ENCODE results near the gene COMMD1. TPM values are rescaled to one million over a fixed set of nuclear protein-coding genes. Genes with fewer than 3 reads are reported as not detected.

COMMD1 gene
- total RNA-seq, 4 donors from 2014 or later = 76.0 to 132 (median 100) TPM

DNA sequence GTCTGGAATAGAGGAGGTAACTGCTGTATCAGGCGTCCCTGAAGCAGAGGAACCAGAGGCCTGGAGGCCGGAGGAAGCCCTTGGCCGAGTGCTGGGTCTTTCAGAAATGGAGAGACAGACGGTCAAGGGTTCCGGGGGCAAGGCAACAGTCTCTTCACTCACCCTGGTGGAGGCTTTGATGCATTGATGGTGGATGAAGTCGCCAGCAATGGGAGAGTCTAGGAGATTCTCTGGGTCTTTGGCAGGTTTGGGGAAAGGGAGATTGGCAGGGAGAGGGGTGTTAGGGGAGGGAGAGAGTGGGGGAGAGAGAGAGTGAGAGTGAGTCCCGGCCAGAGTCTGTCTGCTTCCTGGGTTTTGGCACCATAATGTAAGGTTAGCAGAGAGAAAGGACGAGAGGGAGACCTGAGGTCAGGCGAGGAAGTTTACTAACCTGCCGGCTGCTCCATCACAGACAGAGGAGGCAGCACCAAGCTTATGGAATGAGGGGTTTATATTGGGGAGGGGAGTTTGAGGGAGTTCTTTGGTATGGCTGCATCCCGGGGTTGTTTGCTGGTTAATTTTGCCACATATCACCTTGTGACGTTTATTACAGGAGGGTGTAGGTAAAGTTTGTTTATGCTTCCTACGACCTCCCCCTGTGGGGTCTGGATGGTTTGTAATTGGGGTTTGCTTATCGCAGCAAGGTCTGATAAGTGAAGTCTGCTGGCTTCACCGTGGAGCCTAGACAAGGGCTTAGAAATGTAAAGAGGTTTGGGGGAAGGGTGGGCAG, 19.6 kb downstream of the COMMD1 start:
- Histone ChIP-seq H3K27ac (no peak overlapping the region), H3K36me3 (no peaks in the 10 kb centered on the region), H3K4me1 (peaks cover 14 to 18% of the 10 kb centered on the region in 2 donors), H3K9me3 (no peaks in the 10 kb centered on the region), H3K27me3 (no peaks in the 10 kb centered on the region), H3K4me3 (replicated peaks in 1 of 3) (no peak overlapping the region)
- 85 to 88% methylated on average over 15 of the region's 15 CpGs for WGBS, 2 donors
- intact Hi-C loops (cut with DNase I) = loop anchor here (5.0 kb wide), 1 partner anchor 487 kb away; no protein-coding TSS in a partner anchor
- DNase-seq = no peak
- TF ChIP-seq POLR2A (IDR thresholded peaks at IDR 0.05) (no peak), CTCF (IDR thresholded peaks at IDR 0.05) (no peak)

GRCh38 chr2:61926531-61927477, 21.3 kb downstream of the COMMD1 start:
- peaks cover 3 to 7% of the 10 kb centered on the region in 2 donors for H3K4me1 ChIP-seq
- H3K27me3 ChIP-seq = no peaks in the 10 kb centered on the region
- intact Hi-C loops (cut with DNase I) = no loop called here
- no peak overlapping the region for H3K27ac ChIP-seq
- no peak overlapping the region for H3K4me3 ChIP-seq (replicated peaks in 1 of 3)
- no peaks in the 10 kb centered on the region for H3K36me3 ChIP-seq
- 88 to 89% methylated on average over 8 of the region's 8 CpGs for WGBS, 2 donors
- DNase-seq = no peak
- no peaks in the 10 kb centered on the region for H3K9me3 ChIP-seq
- TF ChIP-seq POLR2A (IDR thresholded peaks at IDR 0.05) (no peak), CTCF (IDR thresholded peaks at IDR 0.05) (no peak)

DNA sequence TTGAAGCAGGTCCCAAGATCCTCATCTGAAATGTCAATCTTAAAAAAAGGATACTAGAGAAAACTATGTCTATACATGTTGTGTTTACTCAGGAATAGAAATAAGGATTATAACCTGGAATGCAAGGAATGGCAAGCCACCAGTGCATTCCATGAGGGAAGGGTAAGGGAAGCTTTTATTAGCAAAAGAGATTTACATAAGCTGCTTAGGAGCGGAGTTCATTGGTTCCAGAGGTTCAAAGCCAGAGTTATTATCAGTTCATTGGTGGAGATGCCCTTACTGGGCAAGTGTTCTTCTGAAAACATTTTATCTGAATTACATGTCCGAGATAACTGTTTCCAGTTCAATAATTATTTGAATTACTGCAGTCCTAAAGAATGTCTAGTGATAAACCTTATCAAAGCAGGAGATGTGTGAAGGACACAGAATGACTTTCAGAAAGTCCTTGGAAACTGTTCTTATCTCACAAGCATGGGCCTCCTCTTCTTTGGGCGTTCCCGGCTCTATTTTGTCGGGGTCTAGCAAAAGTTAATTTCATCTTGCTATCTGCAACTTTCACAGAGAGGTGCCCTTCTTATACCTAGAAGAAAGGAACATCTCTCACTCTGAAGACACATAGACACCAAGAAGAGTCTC, 23.5 kb downstream of the COMMD1 start:
- H3K27me3 ChIP-seq = no peaks in the 10 kb centered on the region
- H3K4me3 ChIP-seq (replicated peaks in 1 of 3) = no peak overlapping the region
- H3K27ac ChIP-seq = no peak overlapping the region
- TF ChIP-seq POLR2A (IDR thresholded peaks at IDR 0.05) (no peak), CTCF (IDR thresholded peaks at IDR 0.05) (no peak)
- no peaks in the 10 kb centered on the region for H3K9me3 ChIP-seq
- peaks cover 3 to 7% of the 10 kb centered on the region in 2 donors for H3K4me1 ChIP-seq
- intact Hi-C loops (cut with DNase I) = no loop called here
- DNase-seq = no peak
- H3K36me3 ChIP-seq = no peaks in the 10 kb centered on the region
- 55 to 72% methylated on average over 5 of the region's 5 CpGs for WGBS, 2 donors

GRCh38 chr2:61937098-61937497, 31.6 kb downstream of the COMMD1 start:
- intact Hi-C loops (cut with DNase I) = no loop called here
- no peaks in the 10 kb centered on the region for H3K27me3 ChIP-seq
- no peak for DNase-seq
- no peak overlapping the region for H3K4me3 ChIP-seq (replicated peaks in 1 of 3)
- TF ChIP-seq POLR2A (IDR thresholded peaks at IDR 0.05) (no peak), CTCF (IDR thresholded peaks at IDR 0.05) (no peak)
- no peaks in the 10 kb centered on the region for H3K36me3 ChIP-seq
- no peak overlapping the region for H3K27ac ChIP-seq
- H3K4me1 ChIP-seq = peaks cover 15 to 19% of the 10 kb centered on the region in 2 donors
- 90 to 93% methylated on average over 3 of the region's 3 CpGs for WGBS, 2 donors
- H3K9me3 ChIP-seq = no peaks in the 10 kb centered on the region

Data from thyroid gland (tissue), 4 donors.